Stimulated activated CD8-positive, alpha-beta memory T cell treated with anti-CD3 and anti-CD28 coated beads, Interleukin-15, amount 100 ng/mL, for 1 hour (primary cell): ENCODE results near the gene RAB1B.
"Not testable (repeated sequence)": the region's sequence is repeated elsewhere in the genome, so short reads cannot be mapped to it uniquely, and the experiment has no call there.

Source experiments
- DNase-seq: peaks from one replicate; pipeline ENCODE4 v3.0.0-alpha.2; 2020; ENCODE audit warnings: low read depth

RAB1B gene

DNA sequence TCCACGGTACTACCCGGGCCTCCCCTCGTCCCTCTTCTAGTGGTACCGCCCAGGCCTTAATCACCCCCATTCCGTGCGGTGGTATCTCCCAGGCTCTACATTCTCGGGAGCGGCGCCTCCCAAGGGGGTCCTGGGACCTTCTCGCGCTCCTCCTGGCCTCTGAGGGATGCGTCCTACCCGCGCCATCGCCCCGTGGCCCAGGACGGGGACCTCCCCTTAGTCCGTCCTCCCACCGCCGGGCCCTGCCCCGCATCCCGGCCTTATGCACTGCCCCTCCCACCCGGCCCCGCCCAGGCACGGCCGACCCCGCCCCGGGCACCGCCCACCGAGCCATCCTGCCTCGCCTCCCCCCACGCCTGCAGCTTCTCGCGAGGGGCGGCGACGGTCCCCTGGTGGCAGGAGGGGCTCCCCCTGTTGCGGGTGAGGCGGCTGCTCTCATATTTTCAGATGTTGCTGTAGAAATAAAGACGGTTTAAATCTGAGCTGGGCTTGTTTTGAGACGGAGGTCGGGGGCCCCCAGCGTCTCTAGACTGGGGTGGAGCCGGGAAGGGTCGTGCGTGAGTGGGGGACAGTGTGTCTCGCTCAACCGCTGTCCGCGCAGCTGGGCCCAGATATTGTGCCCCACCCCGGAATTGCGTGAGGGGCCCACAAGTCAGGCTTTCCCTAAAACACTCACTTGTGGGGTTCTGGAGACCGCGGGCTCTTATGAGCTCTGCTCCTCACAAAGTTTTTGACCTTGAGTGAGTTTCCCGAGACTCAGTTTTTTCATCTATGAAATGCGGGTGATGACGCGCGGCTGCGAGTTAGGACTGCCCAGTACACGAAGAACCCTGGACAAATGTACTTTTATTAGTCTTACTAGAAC lies 828 bp upstream of the RAB1B start:
- peak; percentile 73 for DNase-seq

DNA sequence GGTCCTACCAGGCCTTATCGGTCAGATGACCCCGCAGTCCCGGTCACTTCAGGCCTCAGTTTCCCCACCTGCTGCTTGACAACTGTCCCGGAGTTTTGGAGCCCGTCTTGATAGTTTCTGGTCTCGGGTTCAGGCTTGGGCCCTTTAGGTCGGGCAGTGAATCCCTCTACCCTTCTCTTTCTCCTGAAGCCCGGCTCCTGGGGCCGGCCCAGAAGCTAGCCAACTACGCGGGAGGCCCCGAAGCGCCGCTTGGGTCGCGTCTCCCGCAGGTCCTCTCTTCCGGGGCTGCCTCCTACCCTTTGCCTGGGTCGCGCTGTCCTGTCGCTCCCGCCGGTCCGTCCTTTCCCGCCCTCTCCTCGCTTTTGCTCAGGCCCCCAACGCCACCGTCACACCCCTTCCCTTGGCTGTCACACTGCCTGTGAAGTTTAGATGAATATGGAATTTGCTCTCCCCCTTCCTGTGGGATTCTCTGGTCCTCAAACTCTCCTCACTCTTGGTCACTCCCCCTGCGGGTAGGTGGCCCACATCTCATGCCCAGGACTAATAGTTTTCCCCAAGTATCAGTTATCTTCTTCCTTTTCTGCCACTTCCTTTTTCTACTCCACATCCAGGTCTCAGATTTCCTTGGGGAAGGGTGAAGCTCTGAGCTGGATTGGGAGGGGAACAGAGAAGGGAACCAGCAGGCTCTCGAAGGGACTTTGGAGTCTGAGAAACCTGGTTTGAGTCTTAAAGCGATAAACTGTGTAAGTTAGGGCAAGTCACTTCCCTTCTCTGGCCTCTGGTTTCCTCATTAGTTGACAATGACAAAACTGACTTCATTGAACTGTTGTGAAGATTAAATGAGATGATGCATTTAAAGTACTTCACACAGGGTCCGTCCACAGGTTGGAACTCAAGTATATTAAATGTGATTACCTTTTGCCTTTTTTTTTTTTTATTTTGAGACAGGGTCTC lies 790 bp downstream of the RAB1B start:
- no peak for DNase-seq

DNA sequence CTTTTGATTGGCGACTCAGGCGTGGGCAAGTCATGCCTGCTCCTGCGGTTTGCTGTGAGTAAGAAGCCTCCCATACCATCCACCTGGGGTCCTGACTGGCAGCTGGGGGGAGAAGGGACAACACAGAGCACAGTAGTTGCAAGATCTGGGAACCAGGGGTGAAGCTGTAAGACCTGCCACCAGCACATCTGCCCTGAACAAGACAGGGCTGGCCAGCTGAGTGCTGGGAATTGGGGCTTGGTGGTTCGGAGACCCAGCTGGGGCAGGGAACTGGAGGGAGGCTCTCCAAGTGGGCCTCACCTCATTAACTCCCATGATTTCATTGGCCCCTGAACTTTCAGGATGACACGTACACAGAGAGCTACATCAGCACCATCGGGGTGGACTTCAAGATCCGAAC lies 3.4 kb downstream of the RAB1B start:
- DNase-seq, result no peak

DNA sequence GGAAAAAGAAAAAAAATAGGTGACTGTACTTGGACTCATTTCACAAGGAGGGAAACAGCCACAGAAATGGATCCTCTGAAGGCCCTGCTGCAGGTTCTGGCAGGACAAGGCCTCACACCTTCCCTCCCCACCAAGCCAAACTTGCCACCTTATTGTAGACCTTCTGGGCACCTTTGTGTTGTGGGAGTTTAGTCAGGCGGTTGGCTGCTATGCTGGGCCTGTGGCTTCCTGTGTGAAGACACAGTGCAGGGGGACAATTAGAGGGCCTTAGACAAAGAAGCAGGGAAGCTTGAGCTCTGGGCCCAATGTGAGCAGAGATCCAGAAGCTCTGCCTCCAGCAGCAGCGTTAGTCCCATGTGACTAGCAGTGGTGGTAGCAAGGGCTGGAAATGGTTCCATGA lies 4.2 kb downstream of the RAB1B start:
- no peak for DNase-seq

DNA sequence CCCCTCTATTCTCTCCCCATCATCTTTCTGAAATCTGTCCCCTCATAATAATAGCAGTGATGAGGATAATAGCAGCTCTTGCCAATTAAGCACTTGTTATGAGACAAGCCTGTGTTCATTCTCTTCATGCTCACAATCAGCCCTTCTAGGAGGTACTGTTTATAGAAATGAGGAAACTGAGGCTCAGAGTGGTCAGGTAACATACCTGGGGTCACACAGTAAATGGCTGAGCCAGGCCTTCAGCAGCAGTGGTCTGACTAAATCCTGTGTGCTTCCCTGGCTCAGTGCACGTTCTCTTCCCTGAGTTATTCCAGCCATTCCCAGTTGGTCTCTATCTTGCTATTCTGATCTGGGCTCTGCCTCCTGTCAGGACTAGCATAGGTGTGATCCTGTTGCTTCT lies 5.8 kb downstream of the RAB1B start:
- DNase-seq, result no peak

DNA sequence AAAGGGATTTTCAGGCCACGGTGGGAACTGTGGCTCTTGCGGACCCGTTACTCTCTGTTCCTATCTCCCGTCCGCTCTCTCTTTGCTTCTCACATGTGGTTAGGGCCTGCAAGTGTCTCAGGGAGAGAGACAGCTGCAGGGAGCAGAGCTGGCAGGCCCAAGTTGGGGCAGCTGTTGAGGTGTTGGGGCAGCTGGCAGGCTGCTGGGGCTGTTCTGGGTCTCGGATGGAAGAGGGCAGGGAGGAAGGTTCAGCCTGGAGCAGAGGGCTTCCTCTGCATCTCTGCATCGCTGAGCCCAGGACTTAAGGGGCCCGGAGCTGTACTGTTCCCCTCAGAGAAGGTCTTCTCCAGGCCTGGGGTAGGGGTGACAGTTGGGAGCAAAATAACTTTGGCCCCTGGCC lies 7.0 kb downstream of the RAB1B start:
- no peak for DNase-seq

DNA sequence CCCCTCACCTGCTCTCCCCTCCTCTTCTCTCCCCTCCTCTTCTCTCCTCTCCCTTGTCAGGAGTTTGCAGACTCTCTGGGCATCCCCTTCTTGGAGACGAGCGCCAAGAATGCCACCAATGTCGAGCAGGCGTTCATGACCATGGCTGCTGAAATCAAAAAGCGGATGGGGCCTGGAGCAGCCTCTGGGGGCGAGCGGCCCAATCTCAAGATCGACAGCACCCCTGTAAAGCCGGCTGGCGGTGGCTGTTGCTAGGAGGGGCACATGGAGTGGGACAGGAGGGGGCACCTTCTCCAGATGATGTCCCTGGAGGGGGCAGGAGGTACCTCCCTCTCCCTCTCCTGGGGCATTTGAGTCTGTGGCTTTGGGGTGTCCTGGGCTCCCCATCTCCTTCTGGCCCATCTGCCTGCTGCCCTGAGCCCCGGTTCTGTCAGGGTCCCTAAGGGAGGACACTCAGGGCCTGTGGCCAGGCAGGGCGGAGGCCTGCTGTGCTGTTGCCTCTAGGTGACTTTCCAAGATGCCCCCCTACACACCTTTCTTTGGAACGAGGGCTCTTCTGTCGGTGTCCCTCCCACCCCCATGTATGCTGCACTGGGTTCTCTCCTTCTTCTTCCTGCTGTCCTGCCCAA lies 7.7 kb downstream of the RAB1B start:
- DNase-seq, result no peak

DNA sequence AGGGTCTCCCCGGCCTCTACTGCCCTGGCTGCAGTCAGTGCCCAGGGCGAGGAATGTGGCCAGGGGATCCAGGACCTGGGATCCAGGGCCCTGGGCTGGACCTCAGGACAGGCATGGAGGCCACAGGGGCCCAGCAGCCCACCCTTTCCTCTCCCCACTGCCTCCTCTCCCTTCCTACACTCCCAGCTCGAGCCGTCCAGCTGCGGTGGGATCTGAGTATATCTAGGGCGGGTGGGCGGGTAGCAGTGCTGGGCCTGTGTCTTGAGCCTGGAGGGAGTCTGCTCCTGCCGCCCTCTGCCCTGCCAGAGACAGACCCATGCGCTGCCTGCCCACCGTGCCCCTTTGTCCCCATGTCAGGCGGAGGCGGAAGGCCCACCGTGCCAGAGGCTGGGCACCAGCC lies 8.2 kb downstream of the RAB1B start:
- DNase-seq, result not testable (repeated sequence)

DNA sequence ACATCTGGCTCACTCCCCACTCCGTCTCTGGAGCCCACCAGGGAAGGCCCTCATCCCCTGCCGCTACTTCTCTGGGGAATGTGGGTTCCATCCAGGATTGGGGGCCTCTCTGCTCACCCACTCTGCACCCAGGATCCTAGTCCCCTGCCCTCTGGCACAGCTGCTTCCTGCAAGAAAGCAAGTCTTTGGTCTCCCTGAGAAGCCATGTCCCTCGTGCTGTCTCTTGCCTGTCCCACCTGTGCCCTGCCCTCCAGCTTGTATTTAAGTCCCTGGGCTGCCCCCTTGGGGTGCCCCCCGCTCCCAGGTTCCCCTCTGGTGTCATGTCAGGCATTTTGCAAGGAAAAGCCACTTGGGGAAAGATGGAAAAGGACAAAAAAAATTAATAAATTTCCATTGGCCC lies 8.6 kb downstream of the RAB1B start:
- not testable (repeated sequence) for DNase-seq

DNA sequence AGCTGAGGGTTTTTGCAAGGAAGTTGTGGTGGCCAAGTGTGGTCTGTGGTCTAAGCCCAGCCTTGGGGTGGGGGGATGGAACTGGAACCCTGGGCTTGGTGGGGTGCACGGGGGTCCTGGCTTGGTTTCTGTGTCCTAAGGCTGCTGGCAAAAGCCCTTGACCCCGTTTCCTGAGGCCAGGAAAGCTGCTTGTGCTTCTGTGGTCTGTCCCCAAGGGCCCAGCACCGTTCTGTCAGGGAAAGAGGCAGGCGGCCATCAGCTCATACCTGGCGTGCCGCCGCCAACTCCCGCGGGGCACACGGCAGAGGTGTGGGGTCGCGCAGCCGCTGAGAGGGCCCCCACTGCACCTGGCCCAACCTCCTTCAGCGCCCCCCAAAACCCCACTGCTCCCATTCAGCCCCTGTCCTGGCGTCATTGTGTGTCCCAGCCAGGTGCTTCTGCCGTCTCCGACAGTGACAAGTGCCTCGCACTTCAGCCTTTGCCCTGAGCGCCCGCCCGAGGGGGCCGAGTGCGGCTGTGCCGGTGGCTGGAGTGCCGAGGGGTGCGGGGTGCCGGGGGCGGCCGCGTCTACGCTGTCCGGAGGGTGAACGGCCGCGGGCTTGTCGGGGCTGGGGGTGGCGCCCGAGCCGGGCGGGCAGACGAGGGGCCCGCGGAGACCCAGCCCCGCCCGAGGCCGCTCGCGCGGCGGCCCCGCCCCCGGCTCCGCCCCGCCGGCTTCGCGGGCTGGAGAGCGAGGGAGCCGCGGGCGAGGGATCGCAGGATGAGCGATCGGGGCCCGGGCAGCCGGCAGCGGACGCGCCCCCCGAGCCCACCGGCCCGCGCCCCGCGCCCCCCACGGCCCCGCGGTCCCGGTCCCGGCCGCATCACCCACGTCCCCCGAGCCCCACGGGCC lies 9.3 kb downstream of the RAB1B start, which contains the start of gene CNIH2:
Gene CNIH2 (plus strand): TSS at position 705 of the 892 bp plus-strand sequence. CDS start 282 bp downstream, outside the sequence.
- DNase-seq, result no peak

DNA sequence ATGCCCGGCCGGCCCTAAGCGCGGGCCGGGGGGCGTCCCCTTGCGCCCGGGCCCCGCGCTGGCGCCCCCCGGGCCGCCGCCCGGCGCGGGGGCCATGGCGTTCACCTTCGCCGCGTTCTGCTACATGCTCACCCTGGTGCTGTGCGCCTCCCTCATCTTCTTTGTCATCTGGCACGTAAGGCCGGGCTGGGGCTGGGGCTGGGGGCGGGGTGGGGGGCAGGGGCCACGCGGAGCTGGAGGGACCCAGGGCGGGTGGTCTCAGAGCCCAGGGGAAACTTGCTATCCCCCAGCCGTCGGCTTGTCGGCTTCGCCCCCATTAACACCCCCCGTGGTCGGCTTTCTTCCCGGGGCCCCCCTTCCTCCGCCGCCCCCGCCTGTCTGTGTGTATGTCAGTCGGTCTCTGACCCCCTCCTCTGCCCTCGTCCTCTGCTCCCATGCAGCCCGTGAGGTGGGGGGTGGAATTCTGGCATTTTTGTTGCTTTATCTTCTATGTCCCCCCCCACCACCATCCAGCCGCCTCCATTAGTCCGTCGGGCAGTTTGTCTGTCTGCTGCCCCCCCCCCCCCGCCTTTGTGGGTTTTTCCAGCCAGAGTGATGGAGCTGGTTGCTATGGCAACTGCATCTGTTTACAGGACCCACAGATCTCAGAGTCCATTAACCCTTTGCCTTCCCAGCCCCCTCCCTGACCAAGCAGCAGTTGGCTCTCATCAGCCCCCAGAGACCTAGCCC lies 10.1 kb downstream of the RAB1B start:
- DNase-seq, result no peak

DNA sequence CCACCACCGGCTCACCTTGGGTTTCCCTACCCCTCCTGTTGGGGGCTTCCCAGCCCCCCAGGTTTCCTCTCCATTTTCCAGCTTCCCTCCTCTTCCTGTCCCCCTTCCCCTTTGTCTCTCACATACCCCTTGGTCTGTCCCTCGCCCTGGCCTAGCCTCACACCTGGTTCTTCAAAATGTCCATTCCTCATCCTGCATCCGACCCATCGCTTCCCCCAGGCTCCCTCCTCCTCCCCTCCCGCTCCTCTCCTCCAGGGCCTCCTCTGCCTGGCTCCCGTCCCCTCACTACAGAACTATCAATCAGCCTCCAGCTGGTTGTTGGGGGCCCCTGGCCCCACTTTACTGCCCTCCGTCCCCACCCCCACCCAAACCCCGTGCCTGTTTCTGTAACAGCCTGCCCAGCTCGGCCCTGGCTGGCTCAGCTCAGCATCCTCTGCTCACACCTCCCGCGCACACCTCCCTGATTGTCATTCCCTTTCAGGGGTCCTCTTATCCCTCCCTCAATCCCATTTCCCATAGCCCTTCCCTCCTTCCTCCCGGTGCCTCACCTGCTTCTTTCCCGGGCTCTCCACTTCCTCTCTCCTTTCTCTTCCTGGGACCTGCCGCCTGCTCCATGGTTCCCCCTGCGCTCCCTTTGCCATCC lies 10.8 kb downstream of the RAB1B start:
- DNase-seq, result no peak

DNA sequence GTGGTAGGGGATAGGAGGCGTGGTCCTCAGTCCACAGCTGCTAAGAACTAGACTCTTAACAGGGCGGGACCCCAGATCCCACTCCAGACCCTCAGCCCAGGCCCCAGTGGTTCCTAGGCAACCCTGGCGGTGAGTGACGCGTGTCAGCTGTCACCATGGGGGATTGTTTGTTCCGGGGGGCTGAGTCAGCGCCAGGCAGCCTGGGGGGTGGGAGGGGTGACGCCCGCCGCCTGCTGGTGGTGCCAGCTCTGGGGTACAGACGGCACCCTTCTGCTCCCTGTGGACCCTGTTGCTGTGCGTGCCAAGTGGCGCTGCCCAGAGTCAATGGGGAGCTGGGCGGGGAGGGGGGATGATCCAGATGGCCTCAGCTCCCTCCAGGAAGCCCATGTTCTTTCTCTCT lies 12.0 kb downstream of the RAB1B start:
- no peak for DNase-seq

DNA sequence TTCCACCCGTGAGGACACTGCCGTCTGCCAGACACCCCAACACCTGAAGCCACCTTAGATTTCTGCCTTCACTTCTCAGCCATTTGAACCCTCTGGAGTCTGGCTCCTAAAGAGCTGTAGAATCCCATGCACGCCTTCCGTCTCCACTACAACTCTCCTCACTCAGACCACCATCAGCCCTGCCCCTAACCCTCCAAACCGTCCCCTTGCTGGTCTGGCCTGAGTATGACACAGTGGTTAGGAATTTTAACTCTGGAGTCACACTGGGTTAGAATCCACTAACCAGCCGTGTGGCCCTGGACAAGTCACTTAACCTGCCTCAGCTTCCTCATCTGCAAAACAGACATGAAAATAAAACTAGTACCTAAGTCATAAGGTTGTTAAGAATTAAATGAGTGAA lies 12.6 kb downstream of the RAB1B start:
- no peak for DNase-seq

DNA sequence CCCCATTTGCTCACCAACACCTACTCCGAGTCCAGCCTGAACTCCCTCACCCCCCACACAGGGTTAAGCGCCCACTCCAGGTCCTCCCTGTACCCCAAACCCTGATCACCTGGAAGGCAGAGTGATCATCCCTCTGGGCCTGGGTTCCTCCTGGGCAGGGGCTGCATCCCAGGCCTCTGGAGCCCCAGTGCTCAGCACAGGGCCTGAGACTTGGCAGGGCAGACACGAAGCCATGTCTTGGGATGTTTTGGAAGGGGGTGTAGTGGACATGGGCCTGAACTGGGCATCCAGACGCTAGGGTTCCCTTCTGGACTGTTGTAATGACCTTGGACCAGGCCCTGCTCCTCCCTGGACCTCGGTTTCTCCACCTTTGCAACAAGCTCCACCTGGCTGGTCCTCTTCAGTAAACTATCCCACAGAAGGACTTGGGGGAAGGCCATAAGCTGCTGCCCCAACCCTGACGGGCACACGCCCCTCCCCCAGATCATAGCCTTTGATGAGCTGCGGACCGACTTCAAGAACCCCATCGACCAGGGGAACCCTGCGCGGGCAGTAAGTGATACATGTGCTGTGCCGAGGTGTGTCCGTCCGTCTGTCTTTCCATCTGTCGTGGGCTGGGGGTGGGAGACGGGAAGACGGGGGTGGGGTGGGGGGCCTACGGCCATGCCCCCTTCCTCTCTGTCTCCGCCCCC lies 13.5 kb downstream of the RAB1B start:
- DNase-seq, result no peak

DNA sequence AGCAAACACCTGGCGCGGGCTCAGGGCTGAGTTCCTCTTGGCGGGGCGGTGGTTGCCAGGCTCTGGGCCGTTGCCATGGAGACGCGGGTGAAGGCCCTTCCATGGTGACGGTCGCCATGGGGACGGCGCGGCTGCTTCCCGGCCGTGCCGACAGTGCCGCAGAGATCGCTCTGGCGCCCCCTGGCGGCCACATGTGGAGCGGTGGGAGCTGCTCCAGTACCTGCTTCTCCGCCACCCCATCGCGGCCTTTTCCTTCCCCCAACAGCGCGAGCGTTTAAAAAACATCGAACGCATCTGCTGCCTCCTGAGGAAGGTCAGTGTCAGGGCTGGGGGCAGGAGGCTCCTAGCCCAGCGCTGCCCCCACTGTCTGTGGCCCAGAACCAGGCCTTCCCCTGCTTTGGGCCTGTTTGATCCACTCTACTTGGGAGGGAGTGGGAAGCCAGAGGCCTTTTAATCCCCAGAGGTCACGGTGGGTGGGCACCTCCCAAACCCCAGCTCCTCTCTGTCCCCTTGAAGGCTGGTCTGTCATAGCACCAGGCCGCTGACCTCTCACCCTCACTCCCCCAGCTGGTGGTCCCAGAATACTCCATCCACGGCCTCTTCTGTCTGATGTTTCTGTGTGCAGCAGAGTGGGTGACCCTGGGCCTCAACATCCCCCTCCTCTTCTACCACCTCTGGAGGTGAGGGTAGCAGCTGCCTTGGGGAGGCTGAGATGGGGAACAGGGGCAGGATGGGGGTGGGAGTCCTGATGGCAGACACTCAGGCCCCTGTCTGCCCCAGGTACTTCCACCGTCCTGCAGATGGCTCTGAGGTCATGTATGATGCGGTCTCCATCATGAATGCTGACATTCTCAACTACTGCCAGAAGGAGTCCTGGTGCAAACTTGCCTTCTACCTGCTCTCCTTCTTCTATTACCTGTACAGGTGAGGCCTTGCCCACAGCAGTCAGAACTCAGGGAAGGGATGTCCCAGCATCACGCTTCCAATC lies 14.3 kb downstream of the RAB1B start:
- peak; percentile 98 for DNase-seq

DNA sequence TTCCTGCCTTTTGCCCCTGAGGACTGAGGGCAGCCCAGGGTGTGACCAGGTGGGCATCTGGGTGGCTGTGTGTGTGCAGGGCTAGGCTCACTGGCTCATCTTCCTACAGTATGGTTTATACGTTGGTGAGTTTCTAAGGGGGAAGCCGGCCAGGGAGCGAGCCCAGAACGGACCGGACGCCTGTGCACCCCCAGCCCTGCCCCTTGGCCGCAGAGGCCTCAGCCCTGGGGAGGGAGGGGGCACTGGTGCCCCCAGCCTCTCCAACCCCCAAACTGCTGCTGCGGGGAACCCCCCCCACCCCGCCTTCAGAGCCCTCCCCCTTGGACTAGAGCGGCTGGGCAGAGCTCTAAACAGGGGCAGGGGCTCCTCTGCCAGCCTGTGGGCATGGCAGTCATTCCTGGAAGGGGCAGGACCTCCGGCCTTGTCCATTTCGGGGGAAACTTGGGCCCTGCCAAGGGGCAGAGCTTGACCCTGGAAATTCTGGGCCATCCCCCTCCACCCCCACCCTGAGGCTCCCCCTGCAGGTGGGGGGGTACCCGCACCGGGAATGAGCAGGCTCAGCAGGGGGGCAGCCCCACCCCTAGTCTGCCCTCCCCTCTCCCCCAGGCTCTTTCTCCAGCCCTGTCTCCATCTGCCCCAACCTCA lies 15.1 kb downstream of the RAB1B start:
- no peak for DNase-seq
